Endodermal cell (in vitro differentiated cells): ENCODE results near the gene TRMT1. TPM values are rescaled to one million over a fixed set of nuclear protein-coding genes. Genes with fewer than 3 reads are reported as not detected.

Experiments used
- DNase-seq: peaks from one replicate; pipeline ENCODE4 v3.0.0-alpha.2; 2017
- H3K27ac ChIP-seq: 2 replicates; pipeline ENCODE4 v1.5.1; 2013; ENCODE audit warnings: mild to moderate bottlenecking, low read depth, low read length, moderate library complexity
- H3K27me3 ChIP-seq: 2 replicates; pipeline ENCODE4 v1.6.1; 2013; ENCODE audit warnings: mild to moderate bottlenecking, low read length, moderate library complexity; ENCODE audit not compliant: insufficient read depth, control insufficient read depth, poor library complexity, severe bottlenecking
- H3K36me3 ChIP-seq: 2 replicates; pipeline ENCODE4 v1.7.0; 2013; ENCODE audit warnings: mild to moderate bottlenecking, low read length, moderate library complexity; ENCODE audit not compliant: control insufficient read depth, insufficient read depth
- H3K4me1 ChIP-seq: one replicate; pipeline ENCODE4 v1.7.0; 2013; ENCODE audit warnings: low read length; ENCODE audit not compliant: control insufficient read depth, insufficient read depth
- H3K4me3 ChIP-seq: 2 replicates; pipeline ENCODE4 v1.5.1; 2013; ENCODE audit warnings: mild to moderate bottlenecking, low read length, moderate library complexity
- H3K9ac ChIP-seq: 2 replicates; pipeline ENCODE4 v1.6.1; 2013; ENCODE audit warnings: mild to moderate bottlenecking, low read length, moderate library complexity; ENCODE audit not compliant: poor library complexity, severe bottlenecking; ENCODE audit errors: extremely low read depth
- H3K9me3 ChIP-seq: 2 replicates; pipeline ENCODE4 v1.6.1; 2013; ENCODE audit warnings: mild to moderate bottlenecking, low read length, moderate library complexity; ENCODE audit not compliant: control insufficient read depth
- H3K27ac Mint-ChIP-seq: 2 replicates; pipeline ENCODE4 v1.8.0; 2020; ENCODE audit warnings: mixed read lengths
- H3K27me3 Mint-ChIP-seq: 2 replicates; pipeline ENCODE4 v1.8.0; 2021; ENCODE audit warnings: mild to moderate bottlenecking, mixed read lengths; ENCODE audit not compliant: insufficient read depth
- H3K36me3 Mint-ChIP-seq: 2 replicates; pipeline ENCODE4 v1.8.0; 2020; ENCODE audit warnings: low read depth, mixed read lengths
- H3K4me1 Mint-ChIP-seq: 2 replicates; pipeline ENCODE4 v1.8.0; 2020; ENCODE audit warnings: mixed read lengths
- H3K4me3 Mint-ChIP-seq: 2 replicates; pipeline ENCODE4 v1.8.0; 2020; ENCODE audit warnings: mild to moderate bottlenecking, moderate library complexity, mixed read lengths
- H3K9me3 Mint-ChIP-seq: 2 replicates; pipeline ENCODE4 v1.8.0; 2020; ENCODE audit warnings: mild to moderate bottlenecking, mixed read lengths
- WGBS, 2 experiments: methylation state at CpG; one replicate each; pipeline versions ENCODE4 v1.1.5 to v1.1.7; 2013; ENCODE audit warnings: missing lambda C conversion rate in 2 of 2, mixed read lengths in 1 of 2; ENCODE audit not compliant: insufficient coverage in 1 of 2, insufficient read length in 1 of 2; 5-methylcytosine and 5-hydroxymethylcytosine counted together
- total RNA-seq, 2 donors: library from RNA; stranded (reverse); fragmentation: NEBNext Ultra II Directional in 1 of 2; extraction: Animal tissue kit (Norgen Biotek cat#: 25700) in 1 of 2; gene quantifications; 2 replicates in 1 of 2; 3 replicates in 1 of 2; pipeline ENCODE4 v1.2.1, GENCODE V29; 2021
- TF ChIP-seq, protein P1 (sequence below): fragments of 200-600 bp; sonication (generic); conservative IDR thresholded peaks from 2 replicates; pipeline ENCODE4 v1.5.0; 2021; ENCODE audit warnings: antibody characterized with exemption, mild to moderate bottlenecking

Gene TRMT1
- total RNA-seq, 2 donors from 2014 or later, result 51.3 to 66.2 TPM

DNA sequence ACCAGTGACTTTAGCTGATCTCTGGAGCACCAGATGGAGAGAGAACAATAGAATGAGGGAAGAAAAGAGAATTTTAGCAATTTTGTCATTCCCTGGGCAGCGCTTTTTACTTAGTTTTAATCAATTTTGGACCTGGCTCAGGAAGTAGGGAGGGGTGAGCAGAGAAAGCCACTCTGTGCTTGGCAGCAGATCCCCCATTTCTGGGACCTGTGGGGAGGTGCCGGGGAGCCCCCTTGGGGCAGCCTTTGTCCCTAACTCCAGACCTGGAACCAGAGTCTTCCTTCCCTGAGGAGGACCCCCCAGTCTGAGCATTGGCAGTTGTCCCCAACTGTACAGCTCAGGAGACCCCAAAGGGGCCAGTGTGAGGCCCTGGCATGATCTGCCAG lies 24.4 kb downstream of the TRMT1 start:
- H3K27ac Mint-ChIP-seq, result no peak overlapping the region
- H3K4me3 ChIP-seq, result no peak overlapping the region
- H3K27me3 Mint-ChIP-seq, result peaks cover 62% of the 10 kb centered on the region
- H3K9me3 ChIP-seq, result no peaks in the 10 kb centered on the region
- H3K36me3 Mint-ChIP-seq, result no peaks in the 10 kb centered on the region
- peaks cover 21% of the 10 kb centered on the region for H3K4me1 Mint-ChIP-seq
- 80 to 94% methylated on average over 1 to 2 of the region's 2 CpGs for WGBS, 2 experiments
- no peak overlapping the region for H3K4me3 Mint-ChIP-seq
- no peaks in the 10 kb centered on the region for H3K36me3 ChIP-seq
- peaks cover 34% of the 10 kb centered on the region for H3K27me3 ChIP-seq
- peaks cover 16% of the 10 kb centered on the region for H3K4me1 ChIP-seq
- DNase-seq, result no peak
- H3K9ac ChIP-seq, result no peak overlapping the region
- H3K27ac ChIP-seq, result peak overlapping the region; percentile 98
- no peaks in the 10 kb centered on the region for H3K9me3 Mint-ChIP-seq
- TF ChIP-seq, protein P1, sequence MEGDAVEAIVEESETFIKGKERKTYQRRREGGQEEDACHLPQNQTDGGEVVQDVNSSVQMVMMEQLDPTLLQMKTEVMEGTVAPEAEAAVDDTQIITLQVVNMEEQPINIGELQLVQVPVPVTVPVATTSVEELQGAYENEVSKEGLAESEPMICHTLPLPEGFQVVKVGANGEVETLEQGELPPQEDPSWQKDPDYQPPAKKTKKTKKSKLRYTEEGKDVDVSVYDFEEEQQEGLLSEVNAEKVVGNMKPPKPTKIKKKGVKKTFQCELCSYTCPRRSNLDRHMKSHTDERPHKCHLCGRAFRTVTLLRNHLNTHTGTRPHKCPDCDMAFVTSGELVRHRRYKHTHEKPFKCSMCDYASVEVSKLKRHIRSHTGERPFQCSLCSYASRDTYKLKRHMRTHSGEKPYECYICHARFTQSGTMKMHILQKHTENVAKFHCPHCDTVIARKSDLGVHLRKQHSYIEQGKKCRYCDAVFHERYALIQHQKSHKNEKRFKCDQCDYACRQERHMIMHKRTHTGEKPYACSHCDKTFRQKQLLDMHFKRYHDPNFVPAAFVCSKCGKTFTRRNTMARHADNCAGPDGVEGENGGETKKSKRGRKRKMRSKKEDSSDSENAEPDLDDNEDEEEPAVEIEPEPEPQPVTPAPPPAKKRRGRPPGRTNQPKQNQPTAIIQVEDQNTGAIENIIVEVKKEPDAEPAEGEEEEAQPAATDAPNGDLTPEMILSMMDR, result no peak

DNA sequence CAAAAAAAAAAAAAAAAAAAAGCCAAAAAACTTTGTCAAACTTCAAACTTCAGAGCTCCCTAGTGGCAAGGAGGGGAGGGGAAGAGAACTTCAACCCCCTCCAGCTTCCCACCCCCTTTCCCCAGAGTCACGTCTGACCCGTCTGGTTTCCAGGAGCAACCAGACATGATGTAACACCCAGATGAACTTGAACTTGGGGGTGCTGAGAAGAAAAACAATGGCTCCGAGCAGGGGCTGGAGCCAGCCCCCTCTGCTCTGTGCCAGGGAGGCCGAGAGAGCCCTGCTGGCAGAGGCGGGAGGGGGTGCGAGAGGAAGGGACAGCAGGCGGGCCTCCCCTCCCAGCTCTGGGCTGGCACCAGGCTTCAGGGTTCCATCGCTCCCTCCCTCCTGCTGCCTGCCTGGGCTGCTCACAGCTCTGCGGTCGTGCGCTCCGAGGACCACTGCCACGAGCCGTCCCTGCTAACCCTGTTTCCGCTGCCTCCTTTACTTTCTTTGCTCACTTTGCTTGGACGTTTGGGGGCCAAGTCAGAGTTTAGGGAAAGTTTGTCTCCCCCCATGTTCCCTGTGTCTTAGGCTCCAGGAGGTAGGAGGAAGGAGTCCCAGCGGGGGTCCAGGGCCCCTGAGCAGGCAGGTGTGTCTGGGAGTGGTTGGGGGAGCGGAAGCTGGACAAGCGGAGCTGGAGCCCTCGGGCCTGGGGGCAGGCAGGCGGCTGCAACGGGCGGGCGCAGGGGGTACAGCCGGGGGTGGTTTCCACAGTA lies 25.0 kb downstream of the TRMT1 start:
- WGBS, 2 experiments, result 26 to 47% methylated on average over 12 to 25 of the region's 25 CpGs
- peak; percentile 65 for DNase-seq
- H3K27me3 Mint-ChIP-seq, result peaks cover 59% of the 10 kb centered on the region
- Histone ChIP-seq H3K27ac (peak overlapping the region; percentile 98), H3K36me3 (no peaks in the 10 kb centered on the region), H3K27me3 (peaks cover 32% of the 10 kb centered on the region), H3K9me3 (no peaks in the 10 kb centered on the region), H3K9ac (no peak overlapping the region), H3K4me3 (no peak overlapping the region), H3K4me1 (peaks cover 16% of the 10 kb centered on the region)
- TF ChIP-seq, protein P1, result no peak
- no peaks in the 10 kb centered on the region for H3K36me3 Mint-ChIP-seq
- no peak overlapping the region for H3K27ac Mint-ChIP-seq
- peaks cover 21% of the 10 kb centered on the region for H3K4me1 Mint-ChIP-seq
- no peaks in the 10 kb centered on the region for H3K9me3 Mint-ChIP-seq
- no peak overlapping the region for H3K4me3 Mint-ChIP-seq

DNA sequence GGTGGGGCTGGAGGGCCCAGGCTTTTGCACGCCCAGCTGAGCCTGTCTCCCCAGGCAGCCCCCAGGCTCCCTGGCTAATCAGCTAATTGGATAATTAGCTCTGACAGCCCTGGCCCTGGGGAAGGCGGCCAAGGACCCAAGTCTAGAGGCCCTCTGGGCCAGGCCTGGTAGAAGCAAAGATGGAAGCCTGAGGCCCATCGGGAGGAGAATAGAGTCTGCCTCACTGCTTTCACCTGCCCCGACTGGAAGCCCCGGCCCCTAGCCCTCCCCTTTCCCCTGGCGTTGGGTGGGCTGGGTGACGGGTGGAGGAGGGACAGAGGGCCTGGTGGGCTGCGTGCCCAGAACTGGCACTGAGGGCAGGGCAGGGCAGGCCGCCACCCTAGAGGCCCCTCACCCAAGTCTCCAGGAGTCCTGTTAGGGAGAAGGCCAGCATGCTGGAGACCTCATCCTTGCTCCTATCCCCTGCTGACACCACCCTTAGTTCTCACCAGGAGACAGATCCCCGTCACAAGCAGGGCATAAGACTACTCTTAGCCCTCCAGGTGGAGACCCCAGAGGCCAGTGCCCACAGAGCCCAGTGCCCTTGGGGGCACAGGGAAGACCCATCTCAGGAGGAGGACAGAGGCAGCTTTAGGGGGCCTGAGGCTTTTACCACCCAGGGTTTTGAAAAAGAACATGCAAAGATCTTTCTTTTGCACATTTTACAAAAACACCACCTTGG lies 25.9 kb downstream of the TRMT1 start:
- no peak overlapping the region for H3K4me3 Mint-ChIP-seq
- peaks cover 18% of the 10 kb centered on the region for H3K4me1 Mint-ChIP-seq
- H3K27me3 Mint-ChIP-seq, result peaks cover 57% of the 10 kb centered on the region
- Histone ChIP-seq H3K36me3 (no peaks in the 10 kb centered on the region), H3K9ac (no peak overlapping the region), H3K4me1 (peaks cover 16% of the 10 kb centered on the region), H3K27ac (peak overlapping the region; percentile 98), H3K27me3 (peaks cover 32% of the 10 kb centered on the region), H3K4me3 (no peak overlapping the region), H3K9me3 (no peaks in the 10 kb centered on the region)
- WGBS, 2 experiments, result 91 to 92% methylated on average over 4 to 10 of the region's 10 CpGs
- DNase-seq, result no peak
- H3K27ac Mint-ChIP-seq, result no peak overlapping the region
- H3K36me3 Mint-ChIP-seq, result no peaks in the 10 kb centered on the region
- TF ChIP-seq, protein P1, result no peak
- no peaks in the 10 kb centered on the region for H3K9me3 Mint-ChIP-seq
